Measurements from ENCODE around the gene TMEM178B. TPM values are rescaled to one million over a fixed set of nuclear protein-coding genes. Genes with fewer than 3 reads are reported as not detected.

The TMEM178B gene
- polyA plus RNA-seq, 1 of the 3 experiments (the other 2 are of a cell fraction): 0.20 TPM

GRCh38 chr7:141257597-141257996 is 183.7 kb downstream of the TMEM178B start (continued):
- TF ChIP-seq REST (IDR thresholded peaks at IDR 0.05; ENCODE audit: low read depth, low read length): no peak
- no peak for TF ChIP-seq FOSL2 (IDR thresholded peaks at IDR 0.05; ENCODE audit: borderline replicate concordance, low read depth)
- no peak for TF ChIP-seq EP300 (IDR thresholded peaks at IDR 0.05; ENCODE audit: borderline replicate concordance in 1 of 2, low read depth in 1 of 2, low read length in 1 of 2)

- Histone ChIP-seq H3K4me2 (no peak overlapping the region), H2AFZ (ENCODE audit: low read depth) (no peak overlapping the region), H3K4me1 (ENCODE audit: control insufficient read depth in 1 of 2, insufficient read depth in 2 of 2, low read depth in 1 of 2, low read length in 1 of 2) (no peaks in the 10 kb centered on the region), H3K79me2 (ENCODE audit: insufficient read depth) (no peaks in the 10 kb centered on the region), H3K9me2 (no peaks in the 10 kb centered on the region), H3K36me3 (replicated peaks in 1 of 2; ENCODE audit: control insufficient read depth in 1 of 2, insufficient read depth in 2 of 2, low read length in 1 of 2) (no peaks in the 10 kb centered on the region), H3K27me3 (ENCODE audit: insufficient read depth) (no peaks in the 10 kb centered on the region), H3K9me3 (peaks cover 18% of the 10 kb centered on the region), H3K27ac (ENCODE audit: low read depth in 2 of 2, low read length in 1 of 2) (no peak overlapping the region), H4K20me1 (ENCODE audit: insufficient read depth) (no peaks in the 10 kb centered on the region), H3F3A (replicated peaks; ENCODE audit: insufficient read depth) (no peaks in the 10 kb centered on the region), H3K9ac (no peak overlapping the region), H3K4me3 (ENCODE audit: low read depth in 2 of 2, low read length in 1 of 2) (no peak overlapping the region)
- no peak for DNase-seq
- 25% methylated on average over 5 of the region's 5 CpGs for WGBS (ENCODE audit: low lambda C conversion rate)
- POLR2A ChIA-PET: no interaction called here
- CTCF ChIA-PET: interaction anchor here (1.4 kb wide), 1 partner anchor 17 kb away, joined by 3 read pairs; no protein-coding TSS in a partner anchor
- TF ChIP-seq GATA2 (CRISPR knock-in tag; IDR thresholded peaks at IDR 0.05) (no peak), FOXM1 (IDR thresholded peaks at IDR 0.05; ENCODE audit: low read depth) (no peak), EP300 (IDR thresholded peaks at IDR 0.05; ENCODE audit: borderline replicate concordance in 1 of 2, low read depth in 1 of 2, low read length in 1 of 2) (no peak), NFIC (IDR thresholded peaks at IDR 0.05; ENCODE audit: borderline replicate concordance) (no peak), MAX (IDR thresholded peaks at IDR 0.05; ENCODE audit: low read depth) (no peak), POLR2AphosphoS5 (IDR thresholded peaks at IDR 0.05; ENCODE audit: low read depth, low read length) (no peak), MEF2A (IDR thresholded peaks at IDR 0.05; ENCODE audit: borderline replicate concordance, low read depth) (no peak), USF1 (IDR thresholded peaks at IDR 0.05; ENCODE audit: borderline replicate concordance, low read depth) (no peak), SIN3A (IDR thresholded peaks at IDR 0.05; ENCODE audit: borderline replicate concordance, low read depth, low read length) (no peak), IRF3 (IDR thresholded peaks at IDR 0.05; ENCODE audit: low read depth, low read length) (no peak), RCOR1 (IDR thresholded peaks at IDR 0.05; ENCODE audit: low read length) (no peak), CTCF (IDR thresholded peaks at IDR 0.05) (no peak), GABPA (IDR thresholded peaks at IDR 0.05; ENCODE audit: low read depth) (no peak), SMC3 (IDR thresholded peaks at IDR 0.05; ENCODE audit: low read depth, low read length) (no peak), TCF12 (IDR thresholded peaks at IDR 0.05) (no peak), USF2 (IDR thresholded peaks at IDR 0.05; ENCODE audit: borderline replicate concordance, low read depth, low read length) (no peak)
These were observed 184.7 kb downstream of the TMEM178B start for GRCh38 chr7:141258559-141258958.

All from SK-N-SH (cell line).